GM18526 (cell line): ENCODE measurements around the gene SORBS1.

Source experiments
- POLR2A ChIP-seq: IDR thresholded peaks from 3 replicates; pipeline ENCODE4 v1.6.1; 2011; ENCODE audit not compliant: insufficient read length; ENCODE audit errors: extremely low read depth

Gene SORBS1

DNA sequence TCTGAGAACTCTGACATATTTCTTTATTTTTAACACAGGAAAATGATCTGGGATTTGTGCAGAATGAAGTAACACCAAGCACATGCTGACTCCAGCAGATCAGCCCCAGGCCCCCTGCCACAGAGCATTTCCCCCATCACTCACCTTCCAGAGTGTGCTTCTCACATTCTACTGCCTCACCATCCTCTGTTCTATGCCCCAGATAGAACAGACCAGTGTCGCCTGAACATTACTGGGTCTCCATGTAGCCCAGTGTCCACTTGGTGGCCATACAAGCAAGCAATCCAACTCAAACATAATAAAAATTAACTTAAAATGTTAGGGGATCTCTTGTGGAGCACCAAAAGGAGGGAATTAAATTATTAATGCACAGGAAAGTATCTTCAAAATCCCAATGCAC lies 58.8 kb downstream of the SORBS1 start:
- TF ChIP-seq POLR2A, result no peak

DNA sequence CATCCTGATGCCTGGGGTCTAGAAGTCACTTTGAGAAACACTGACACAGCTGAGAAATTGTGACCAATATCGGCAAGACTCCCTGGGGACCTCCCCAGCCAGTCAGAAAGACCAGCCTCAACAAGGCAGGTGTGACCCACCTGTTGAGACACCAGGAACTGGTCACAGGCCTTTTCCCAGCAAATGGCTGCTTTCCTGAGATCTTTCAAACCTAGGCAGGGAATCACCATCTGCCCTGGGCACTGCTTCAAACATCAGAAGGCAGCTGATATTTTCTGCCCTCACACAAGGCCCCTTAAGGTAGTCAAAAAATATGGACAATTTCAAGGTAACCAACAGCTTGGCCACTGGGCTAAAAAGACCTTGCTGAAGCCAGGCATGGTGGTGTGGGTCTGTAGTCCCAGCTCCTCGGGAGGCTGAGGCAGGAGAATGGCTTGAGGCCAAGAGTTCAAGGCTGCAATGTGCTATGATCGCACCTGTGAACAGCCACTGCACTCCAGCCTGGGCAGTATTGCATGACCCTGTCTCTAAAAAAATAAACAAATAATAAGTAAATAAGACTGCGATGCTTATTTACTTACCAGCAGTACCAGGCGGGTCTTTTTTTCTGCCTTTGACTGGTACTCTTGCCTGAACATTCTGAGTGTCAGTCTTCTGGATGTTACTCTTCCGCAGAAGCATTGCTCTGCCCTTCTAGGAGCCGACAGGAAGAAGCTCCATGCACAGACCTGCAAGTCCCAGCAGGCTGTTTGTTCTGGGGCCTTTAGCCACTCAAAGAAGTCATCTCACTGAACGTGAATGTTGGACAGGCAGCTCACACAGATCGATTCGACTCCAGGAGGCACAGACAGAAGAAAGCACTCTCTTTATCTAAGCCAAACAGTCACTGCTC lies 59.7 kb downstream of the SORBS1 start:
- TF ChIP-seq POLR2A, result no peak

DNA sequence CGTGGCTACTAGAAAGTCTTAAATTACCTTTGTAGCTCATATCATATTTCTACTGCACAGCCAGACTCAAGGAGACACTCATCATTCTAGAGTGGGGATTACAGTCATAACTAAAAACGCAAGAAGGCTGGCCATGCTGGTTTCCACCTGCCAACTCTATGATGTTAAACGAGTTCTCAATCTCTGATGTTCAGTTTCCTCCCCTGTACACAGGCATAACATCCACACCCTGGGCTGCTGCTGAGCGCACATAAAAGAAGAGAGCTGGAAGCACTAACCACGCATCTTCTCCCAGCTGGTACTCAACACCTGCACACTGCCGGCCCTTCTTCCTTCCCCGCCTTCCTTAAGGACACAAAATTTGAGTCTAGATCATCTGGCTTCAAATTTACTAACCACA lies 60.5 kb downstream of the SORBS1 start:
- no peak for TF ChIP-seq POLR2A

DNA sequence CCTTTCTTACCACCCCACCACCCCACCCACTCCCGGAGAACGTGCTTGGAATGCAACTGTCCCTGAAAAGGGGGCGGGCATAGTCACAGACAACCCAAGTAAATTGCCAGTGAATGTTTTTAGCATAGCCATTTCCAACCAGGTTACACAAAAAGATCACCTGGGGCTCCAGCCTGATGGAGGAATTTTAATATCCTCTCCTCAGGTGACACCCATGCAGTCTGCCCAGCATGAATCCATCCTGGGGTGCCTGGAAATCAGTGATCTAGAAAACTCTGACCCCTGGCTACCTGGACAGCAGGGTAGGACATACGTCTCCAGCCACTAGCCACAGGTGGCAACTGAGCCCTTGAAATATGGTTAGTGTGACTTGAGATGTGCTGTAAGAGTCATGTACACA lies 61.1 kb downstream of the SORBS1 start:
- TF ChIP-seq POLR2A, result no peak

DNA sequence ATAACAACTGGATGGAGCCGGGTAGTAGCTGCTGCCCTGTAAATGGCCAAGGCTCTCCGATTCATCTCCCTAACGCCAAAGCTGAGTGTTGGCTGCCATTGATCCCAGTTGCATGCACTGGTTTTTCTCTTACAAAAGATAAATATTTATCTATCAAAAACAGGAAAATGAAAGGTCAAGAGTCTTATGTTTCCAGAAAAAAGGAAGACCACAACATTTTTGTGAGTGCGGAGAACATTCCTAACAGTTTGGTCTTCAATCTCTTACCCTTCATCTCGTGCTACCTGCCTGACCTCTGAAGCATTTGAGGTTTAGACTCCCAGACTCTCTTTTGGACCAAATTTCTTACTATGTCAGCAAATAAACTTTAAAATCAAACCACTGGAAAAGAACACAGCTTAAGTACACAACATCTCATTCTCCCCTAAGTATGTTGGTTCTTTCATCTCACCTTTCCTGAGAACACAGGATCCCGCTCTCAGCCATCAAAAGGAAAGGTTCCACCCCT lies 61.6 kb downstream of the SORBS1 start:
- no peak for TF ChIP-seq POLR2A

DNA sequence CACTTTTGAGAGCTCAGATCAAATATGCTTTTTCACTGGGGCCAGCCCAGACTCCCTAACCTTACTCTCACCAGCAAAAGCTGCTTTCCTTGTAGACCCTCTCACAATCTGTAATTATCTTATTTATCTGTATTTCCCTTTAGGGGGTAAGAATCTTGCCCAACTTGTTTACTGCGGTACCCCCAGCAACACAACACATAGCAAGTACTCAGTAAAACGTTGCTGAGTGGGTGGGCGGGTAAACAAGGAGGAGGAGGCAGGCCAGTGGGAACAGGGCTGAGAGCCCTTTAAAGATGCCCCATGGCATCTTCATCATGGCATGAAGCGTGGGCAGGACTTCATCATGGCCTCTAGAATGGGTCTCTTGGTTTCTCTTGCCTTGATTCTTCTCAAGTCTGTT lies 64.2 kb downstream of the SORBS1 start:
- no peak for TF ChIP-seq POLR2A

DNA sequence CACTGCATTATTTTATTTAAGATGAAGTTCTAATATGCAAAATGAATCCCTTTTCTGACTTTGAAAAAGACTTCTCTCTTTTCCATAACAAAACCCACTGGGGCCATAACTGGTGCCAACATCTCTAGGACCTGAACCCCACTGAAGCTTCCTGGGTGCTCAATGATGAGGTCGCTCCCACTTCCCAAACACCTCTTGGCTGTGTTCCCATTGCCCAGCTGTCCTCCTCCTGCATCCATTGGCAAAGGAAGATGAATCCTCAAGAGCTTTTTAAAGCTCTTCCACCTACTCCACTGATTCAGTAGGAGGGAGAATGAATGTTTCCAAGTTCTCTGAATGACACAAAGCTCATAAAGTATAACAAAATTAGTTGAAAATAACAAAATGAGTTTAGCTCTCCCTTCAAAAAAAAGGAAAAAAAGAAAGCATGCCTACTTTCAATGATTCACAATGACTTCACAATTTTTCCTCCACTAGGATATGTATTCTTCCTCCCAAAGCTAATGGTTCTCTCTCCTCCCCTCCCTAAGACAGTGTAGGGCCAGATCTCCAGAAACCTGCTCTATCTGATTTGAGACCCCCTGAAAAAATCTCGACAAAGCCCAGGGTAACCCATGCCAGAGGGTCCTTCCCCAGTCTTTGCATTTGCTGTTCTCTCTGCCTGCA lies 64.8 kb downstream of the SORBS1 start:
- no peak for TF ChIP-seq POLR2A

DNA sequence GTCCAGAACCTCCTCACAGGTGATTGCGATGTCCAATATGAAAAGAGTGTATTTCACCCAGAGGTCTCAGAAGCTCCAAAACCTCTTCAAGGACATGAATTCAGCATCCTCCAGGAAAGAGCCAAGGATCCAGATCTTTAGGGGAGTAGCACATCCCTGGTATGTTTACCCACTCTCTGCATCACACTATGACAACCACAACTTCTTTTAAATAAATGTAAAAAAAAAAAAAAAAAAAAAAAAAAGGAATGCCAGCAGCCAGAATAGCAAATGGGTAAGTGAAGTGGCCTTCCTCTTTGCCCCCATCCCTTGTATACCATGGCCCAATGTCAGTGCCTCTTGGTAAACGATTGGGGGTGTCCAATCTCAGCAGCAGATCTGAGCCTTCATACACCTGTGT lies 67.3 kb downstream of the SORBS1 start:
- TF ChIP-seq POLR2A, result no peak

DNA sequence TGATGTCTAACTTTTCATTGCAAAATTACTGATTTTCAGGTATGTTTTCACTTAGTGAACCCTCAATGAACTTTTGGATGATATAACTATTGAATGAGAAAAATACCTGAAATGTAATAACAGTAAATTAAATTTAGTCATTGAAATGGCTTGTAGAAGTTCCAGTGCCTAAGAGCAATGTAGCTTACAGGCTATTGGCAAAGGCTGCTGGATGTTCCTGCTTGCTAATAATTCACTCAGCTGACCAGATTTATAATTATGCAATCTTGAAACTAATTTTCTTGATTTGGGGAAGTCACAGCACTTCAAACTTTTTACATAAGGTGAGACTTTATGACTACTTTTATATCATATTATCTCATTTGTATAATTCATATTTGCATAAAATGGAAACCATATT lies 73.2 kb downstream of the SORBS1 start:
- no peak for TF ChIP-seq POLR2A

DNA sequence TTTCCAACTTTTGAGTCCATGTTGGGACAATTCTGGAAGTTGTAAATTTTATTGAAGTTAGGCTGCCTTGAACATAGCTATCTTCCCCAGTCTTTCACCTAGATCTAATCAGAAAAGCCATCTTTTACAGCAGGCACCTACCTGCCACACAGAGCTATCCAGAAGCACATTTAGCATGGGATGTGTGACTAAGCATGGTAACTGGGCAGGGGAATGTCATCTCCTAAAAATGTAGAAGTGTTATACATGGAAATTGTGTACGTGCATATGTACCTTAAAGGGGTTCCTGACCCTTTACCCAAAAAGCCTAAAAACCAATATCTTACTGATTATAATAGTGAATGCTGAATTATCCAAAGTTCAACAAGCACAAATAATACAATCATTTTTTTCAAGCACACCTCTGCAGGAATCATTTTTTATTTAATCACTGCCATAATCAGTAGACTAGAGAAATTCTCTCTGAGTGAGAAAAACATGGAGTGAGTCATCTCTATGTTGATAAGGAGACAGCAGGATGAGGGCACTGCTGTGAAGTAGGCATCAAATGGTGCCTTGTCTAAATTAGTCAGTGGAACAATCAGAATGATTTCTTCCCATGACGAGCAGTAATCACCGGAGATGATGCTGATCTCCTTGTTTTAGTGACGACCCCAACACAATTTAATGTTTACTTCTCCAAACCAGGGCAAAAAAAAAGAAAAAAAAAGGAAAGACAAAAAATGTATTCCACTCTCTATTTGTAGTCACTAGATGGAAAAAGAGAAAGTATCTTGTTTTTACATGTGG lies 75.9 kb downstream of the SORBS1 start:
- no peak for TF ChIP-seq POLR2A

DNA sequence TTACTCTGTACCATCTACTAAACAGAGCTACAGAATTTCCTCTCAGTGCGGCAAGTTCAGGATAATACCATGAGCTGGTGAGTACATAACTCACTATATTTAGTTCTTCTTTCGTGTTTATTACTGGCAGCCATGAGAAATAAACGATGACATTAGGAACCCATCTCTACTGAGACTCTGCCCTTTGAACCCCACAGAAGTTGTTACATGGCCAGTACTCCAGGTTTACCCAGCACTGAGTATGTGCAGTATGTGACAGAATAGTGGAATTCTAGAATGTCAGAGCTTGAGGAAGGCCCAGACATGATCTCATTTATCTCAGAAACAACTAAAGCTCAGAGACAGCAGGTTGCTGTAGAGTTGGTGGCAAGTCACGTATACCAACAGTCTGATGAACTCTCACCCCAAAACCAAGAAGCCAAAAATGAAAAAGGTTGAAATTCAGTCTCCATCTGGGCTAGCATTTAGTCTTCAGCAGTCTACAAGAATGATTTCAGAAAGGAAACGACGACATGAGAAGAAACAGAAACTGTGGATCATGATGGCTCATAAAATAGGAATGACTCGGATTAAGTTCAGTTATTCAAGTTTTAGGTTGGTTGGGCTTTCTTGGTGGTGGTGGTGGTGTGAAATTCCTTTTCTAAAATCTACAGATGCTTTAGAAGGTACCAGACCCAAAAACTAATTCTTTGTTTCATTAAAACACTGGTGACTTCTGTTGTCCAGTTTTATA lies 78.5 kb downstream of the SORBS1 start:
- TF ChIP-seq POLR2A, result no peak

DNA sequence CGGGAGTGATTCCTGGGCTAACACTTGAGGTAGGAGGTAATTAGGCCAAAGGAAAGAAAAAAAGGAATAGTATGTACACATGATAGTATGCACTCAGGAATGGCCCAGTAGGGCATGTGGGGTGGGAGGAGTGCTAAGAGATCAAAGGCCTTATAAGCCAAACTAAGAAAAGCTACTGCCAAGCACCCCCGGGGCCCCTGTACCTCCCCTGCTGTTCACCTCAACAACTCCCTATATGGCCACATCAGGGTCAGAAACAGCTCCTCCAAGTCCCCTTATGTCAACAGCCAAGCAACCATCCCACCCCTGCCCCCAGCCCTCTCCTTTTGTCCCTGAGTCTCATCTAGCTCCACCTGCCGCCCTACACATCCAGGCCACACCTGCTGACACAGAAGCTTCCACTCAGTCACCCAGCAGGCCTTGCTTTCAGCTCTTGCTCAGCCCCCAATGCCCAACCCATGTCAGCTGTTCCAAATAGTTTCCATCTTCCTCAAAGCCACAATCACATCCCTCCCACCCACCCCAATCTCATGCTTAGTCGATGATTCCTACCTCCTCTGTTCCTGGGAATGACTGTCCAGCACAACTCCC lies 80.2 kb downstream of the SORBS1 start:
- TF ChIP-seq POLR2A, result no peak

DNA sequence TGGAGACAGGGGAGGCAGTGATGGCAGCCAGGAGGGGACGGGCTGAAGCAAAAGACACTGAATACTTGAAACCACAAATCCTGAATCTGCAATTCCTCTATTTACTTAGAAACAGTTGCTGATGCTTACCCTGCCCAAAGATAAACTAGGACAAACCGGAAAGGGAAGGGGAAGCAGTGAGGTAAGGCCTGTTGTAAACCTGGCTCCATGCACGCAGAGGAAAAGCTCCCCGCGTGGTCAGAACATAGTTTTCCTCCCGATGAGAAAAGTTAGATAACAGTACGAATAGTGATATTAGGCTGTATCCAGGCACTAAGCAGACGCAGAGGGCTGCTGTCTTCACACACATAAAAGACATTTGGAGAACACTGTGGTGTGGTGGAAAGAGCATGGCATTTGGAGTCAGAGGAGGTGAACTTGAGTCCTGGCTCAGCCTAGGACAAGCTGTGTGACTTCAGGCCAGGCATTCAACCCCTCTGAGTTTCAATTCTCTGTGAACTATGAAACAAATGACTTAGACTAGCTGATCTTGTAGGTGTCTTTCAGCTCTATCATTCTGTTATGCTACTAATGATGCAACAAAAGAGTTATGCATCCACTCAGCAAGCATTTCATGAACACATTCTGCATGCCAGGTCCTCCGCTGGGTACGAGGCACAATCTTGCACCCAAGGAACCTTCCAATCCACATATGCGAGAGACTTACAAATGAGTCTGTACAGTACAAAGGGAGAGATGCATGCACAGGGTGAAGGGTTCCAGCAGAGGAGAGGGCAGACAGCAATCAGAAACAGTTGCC lies 80.9 kb downstream of the SORBS1 start:
- TF ChIP-seq POLR2A, result no peak

DNA sequence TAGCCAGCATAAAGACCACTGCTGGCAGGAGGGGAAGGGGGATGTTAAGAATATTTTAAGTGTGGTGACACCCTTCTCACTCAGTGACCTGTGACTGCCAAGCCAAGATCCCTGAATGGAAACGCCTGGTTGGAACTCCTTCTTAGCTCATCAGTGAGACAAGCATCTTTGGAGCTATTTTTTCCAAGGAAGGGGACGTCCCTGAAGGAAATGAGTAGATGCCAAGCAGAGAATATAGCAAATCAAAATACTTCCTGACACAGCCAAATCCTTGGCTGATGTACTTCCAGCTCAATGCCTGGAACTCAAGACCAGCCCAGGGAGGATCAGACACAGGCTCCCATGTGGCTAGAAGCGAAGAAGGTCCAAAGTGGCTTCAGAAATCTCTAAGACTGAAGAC lies 82.2 kb downstream of the SORBS1 start:
- TF ChIP-seq POLR2A, result no peak
